Tibial nerve (tissue), 4 donors: ENCODE results near the gene THSD1.

Source experiments
- CTCF ChIP-seq, 5 experiments: fragments of 200-600 bp in 3 of 5; fragments of 450-650 bp in 2 of 5; sonication (generic) in 3 of 5; IDR thresholded peaks; one replicate each; pipeline ENCODE4 v1.5.1; 2016 to 2019; ENCODE audit warnings: antibody characterized with exemption in 5 of 5, mild to moderate bottlenecking in 3 of 5, moderate library complexity in 2 of 5
- EP300 ChIP-seq, 2 donors: sonication (generic); formaldehyde crosslinking; IDR thresholded peaks; one replicate each; pipeline ENCODE4 v1.6.1; 2017; ENCODE audit warnings: antibody characterized with exemption in 2 of 2, mild to moderate bottlenecking in 1 of 2
- POLR2A ChIP-seq, 2 donors: fragments of 450-650 bp; IDR thresholded peaks; one replicate each; pipeline ENCODE4 v1.6.1; 2017; ENCODE audit warnings: antibody characterized with exemption in 2 of 2, mild to moderate bottlenecking in 2 of 2, moderate library complexity in 2 of 2

- TF ChIP-seq CTCF (IDR thresholded peaks at IDR 0.05): no peak
- no peak for TF ChIP-seq EP300 (IDR thresholded peaks at IDR 0.05)
- TF ChIP-seq POLR2A (IDR thresholded peaks at IDR 0.05): no peak
These were observed 42.0 kb upstream of the THSD1 start for GRCh38 chr13:52447815-52448552.
